ENCODE data around the gene SNORC. TPM values are rescaled to one million over a fixed set of nuclear protein-coding genes. Genes with fewer than 3 reads are reported as not detected.

Gene SNORC
- total and polyA plus RNA-seq, 2 of the 13 experiments (the other 11 are each of a cell fraction or from before 2014, with no cell fraction given), result 59.1 to 86.1 TPM

- TF ChIP-seq ZZZ3 (CRISPR knock-in tag; IDR thresholded peaks at IDR 0.05; ENCODE audit: borderline replicate concordance), result no peak
- 0 out of 2 replicates have a peak, but pooled peaks have one; percentile 19 for TF ChIP-seq ERF (CRISPR knock-in tag; IDR thresholded peaks at IDR 0.05)
- TF ChIP-seq GABPA (IDR thresholded peaks at IDR 0.05; ENCODE audit: low read depth, low read length), result no peak
- TF ChIP-seq GABPA (CRISPR knock-in tag; IDR thresholded peaks at IDR 0.05; ENCODE audit: low read depth), result no peak
- peak; percentile 50; the same call in 1 of the 2 replicates for TF ChIP-seq NFKB2 (CRISPR knock-in tag; IDR thresholded peaks at IDR 0.05; ENCODE audit: borderline replicate concordance)
- TF ChIP-seq NAIF1 (CRISPR knock-in tag; IDR thresholded peaks at IDR 0.05; ENCODE audit: borderline replicate concordance), result no peak
- TF ChIP-seq ZNF558 (CRISPR knock-in tag; IDR thresholded peaks at IDR 0.05; ENCODE audit: borderline replicate concordance), result no peak
- no peak for TF ChIP-seq ZNF142 (CRISPR knock-in tag; IDR thresholded peaks at IDR 0.05)
- TF ChIP-seq ZNF780A (CRISPR knock-in tag; IDR thresholded peaks at IDR 0.05), result no peak
- no peak for TF ChIP-seq MZF1 (CRISPR knock-in tag; IDR thresholded peaks at IDR 0.05; ENCODE audit: borderline replicate concordance)
- no peak for TF ChIP-seq ZNF7 (CRISPR knock-in tag; IDR thresholded peaks at IDR 0.05)
- TF ChIP-seq TCF7L2 (IDR thresholded peaks at IDR 0.05; ENCODE audit: low read depth, low read length), result no peak
- TF ChIP-seq THYN1 (CRISPR knock-in tag; IDR thresholded peaks at IDR 0.05; ENCODE audit: borderline replicate concordance, low read depth), result no peak
- TF ChIP-seq MXI1 (IDR thresholded peaks at IDR 0.05; ENCODE audit: borderline replicate concordance, low read depth, low read length), result no peak
- no peak for TF ChIP-seq ZC3H13 (CRISPR knock-in tag; IDR thresholded peaks at IDR 0.05)
- no peak for TF ChIP-seq RFXAP (CRISPR knock-in tag; IDR thresholded peaks at IDR 0.05; ENCODE audit: borderline replicate concordance)
- no peak for TF ChIP-seq CHCHD3 (CRISPR knock-in tag; IDR thresholded peaks at IDR 0.05)
- TF ChIP-seq ZNF878 (CRISPR knock-in tag; IDR thresholded peaks at IDR 0.05), result no peak
- peak; percentile 56; the same call in 1 of the 2 replicates for TF ChIP-seq TBX3 (IDR thresholded peaks at IDR 0.05; ENCODE audit: borderline replicate concordance)
- TF ChIP-seq RAD21 (CRISPR knock-in tag; IDR thresholded peaks at IDR 0.05), result 0 out of 2 replicates have a peak, but pooled peaks have one; percentile 42
- TF ChIP-seq MTA3 (CRISPR knock-in tag; IDR thresholded peaks at IDR 0.05), result no peak
- TF ChIP-seq FOXK1 (CRISPR knock-in tag; IDR thresholded peaks at IDR 0.05; ENCODE audit: borderline replicate concordance, low read depth), result no peak
- TF ChIP-seq ZNF709 (CRISPR knock-in tag; IDR thresholded peaks at IDR 0.05), result no peak
- no peak for TF ChIP-seq ZNF282 (IDR thresholded peaks at IDR 0.05; ENCODE audit: partially characterized antibody)
- TF ChIP-seq ZGPAT (CRISPR knock-in tag; IDR thresholded peaks at IDR 0.05), result 0 out of 2 replicates have a peak, but pooled peaks have one; percentile 51
Observed at GRCh38 chr2:232869138-232870017, 686 bp upstream of the SNORC start (continued).
